ENCODE data around the gene JPH4.

The JPH4 gene

GRCh38 chr14:23578560-23579310, at the start of gene JPH4:
TSS of gene JPH4 (minus strand) at chr14:23578790. CDS start at chr14:23577453, 1,337 bp downstream.
- H3K4me3 ChIP-seq (ENCODE audit: low read depth, low read length): no peak within 1 kb of the TSS
- no peak for TF ChIP-seq CTCF (IDR thresholded peaks at IDR 0.05; ENCODE audit: low read depth, low read length)

DNA sequence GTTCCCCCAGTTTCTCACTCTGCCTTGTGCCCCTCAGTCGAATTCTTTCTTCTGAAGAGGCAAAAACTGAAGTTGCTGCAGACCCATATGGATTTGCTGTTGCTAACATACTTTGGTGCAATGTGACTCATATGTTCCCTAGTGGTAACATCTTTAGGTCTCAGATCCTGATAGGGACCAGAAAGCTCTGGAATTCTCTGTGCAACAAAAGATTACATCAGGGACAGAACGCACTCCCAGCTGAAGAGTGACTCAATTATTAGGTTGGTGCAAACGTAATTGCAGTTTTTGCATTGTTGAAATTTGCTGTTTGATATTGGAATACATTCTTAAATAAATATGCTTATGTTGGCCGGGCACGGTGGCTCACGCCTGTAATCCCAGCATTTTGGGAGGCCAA, 49.4 kb upstream of the JPH4 start:
- H3K4me3 ChIP-seq (ENCODE audit: low read depth, low read length): no peak overlapping the region
- no peak for TF ChIP-seq CTCF (IDR thresholded peaks at IDR 0.05; ENCODE audit: low read depth, low read length)

GRCh38 chr14:23626946-23627345, 48.4 kb upstream of the JPH4 start:
- no peak for TF ChIP-seq CTCF (IDR thresholded peaks at IDR 0.05; ENCODE audit: low read depth, low read length)
- no peak overlapping the region for H3K4me3 ChIP-seq (ENCODE audit: low read depth, low read length)

DNA sequence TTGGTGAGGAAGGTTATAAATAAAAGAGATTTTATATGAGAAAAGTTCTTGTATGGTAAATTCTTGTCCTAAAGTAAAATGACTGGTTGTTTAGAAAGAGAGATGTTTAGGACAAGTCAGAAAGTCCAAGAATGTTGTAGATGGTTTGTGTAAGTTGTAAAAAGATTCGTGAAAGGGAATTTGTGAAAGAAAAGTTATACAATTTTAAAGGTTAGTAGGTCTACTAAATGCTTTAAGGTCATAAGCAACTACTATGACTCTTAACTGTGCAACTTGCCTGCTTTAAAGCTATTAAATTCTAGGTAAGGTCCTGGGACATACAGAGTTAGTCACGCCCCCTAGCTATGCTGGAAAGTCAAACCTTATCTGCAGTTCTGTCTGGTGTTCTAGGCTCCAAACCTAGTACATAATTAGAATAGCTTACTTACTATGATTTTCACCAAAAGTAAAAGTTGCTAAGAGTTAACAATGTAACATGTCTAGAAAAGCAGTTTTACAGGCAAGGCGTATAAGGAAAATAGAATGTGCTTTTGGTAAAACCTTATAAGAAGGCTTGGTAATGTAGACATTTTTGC, 46.3 kb upstream of the JPH4 start:
- no peak overlapping the region for H3K4me3 ChIP-seq (ENCODE audit: low read depth, low read length)
- TF ChIP-seq CTCF (IDR thresholded peaks at IDR 0.05; ENCODE audit: low read depth, low read length): no peak

DNA sequence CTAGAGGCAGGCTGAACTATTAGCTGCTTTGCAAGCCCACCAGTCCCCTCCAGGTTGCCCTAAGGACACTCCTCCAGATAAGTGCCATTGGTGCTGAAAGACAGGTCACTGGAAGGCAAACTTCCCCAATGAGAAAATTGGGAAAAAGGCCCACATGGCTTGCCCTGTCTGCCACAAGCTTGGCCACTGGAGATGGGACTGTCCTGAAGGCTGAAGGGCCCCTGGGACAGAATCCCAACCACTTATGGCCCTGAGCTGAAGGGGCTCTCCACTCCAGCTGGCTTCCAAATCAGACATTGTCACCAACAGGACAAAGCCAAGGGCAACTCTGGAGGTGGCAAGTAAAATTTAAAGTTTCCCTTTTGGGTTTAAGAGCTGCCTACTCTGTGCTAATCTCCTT, 45.4 kb upstream of the JPH4 start:
- no peak overlapping the region for H3K4me3 ChIP-seq (ENCODE audit: low read depth, low read length)
- TF ChIP-seq CTCF (IDR thresholded peaks at IDR 0.05; ENCODE audit: low read depth, low read length): no peak

GRCh38 chr14:23622990-23623389, 44.4 kb upstream of the JPH4 start:
- H3K4me3 ChIP-seq (ENCODE audit: low read depth, low read length): no peak overlapping the region
- TF ChIP-seq CTCF (IDR thresholded peaks at IDR 0.05; ENCODE audit: low read depth, low read length): no peak

DNA sequence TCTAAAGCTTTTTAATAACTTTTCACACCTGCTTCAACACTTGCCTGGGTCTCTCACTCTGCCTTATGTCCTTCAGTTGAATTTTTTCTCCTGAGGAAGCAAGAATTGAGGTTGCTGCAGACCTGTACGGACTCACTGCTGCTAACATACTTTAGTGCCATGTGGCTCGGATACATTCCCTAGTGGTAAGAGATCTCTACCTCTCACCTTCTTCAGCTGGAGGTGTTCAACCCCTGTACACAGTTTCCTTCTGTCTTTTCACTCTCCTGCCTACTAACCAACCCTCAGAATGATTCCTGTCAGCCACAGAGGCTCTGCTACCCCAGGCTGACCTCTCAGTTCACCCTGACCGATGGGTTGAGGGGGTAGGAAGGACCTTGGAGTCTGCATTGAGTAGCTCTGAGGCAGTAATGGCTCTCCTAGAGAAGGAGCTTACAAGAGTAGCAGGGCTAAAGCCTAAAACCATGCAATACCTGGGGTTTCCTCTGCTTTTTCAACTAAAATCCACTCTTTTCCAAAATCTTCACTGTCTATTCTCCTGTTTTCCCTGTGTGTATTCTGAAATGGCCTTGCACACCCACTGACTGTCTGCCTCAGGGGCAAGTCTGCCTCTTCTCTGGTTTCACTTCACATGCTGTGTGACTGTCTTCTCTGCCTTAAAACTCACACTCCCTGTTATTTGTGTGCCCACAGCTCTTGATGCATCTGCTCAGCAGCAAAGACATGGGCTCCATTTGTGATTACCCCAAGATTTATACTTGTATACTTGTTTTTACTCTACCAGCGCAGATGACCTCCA, 43.5 kb upstream of the JPH4 start:
- no peak overlapping the region for H3K4me3 ChIP-seq (ENCODE audit: low read depth, low read length)
- TF ChIP-seq CTCF (IDR thresholded peaks at IDR 0.05; ENCODE audit: low read depth, low read length): no peak

All from WI38 (cell line).